Astrocyte (in vitro differentiated cells and primary cell): ENCODE results near the gene ZNF669.

Source experiments
- EZH2 ChIP-seq: IDR thresholded peaks from 2 replicates; pipeline ENCODE4 v1.6.1; 2012; ENCODE audit warnings: mild to moderate bottlenecking, low read length, inconsistent platforms; ENCODE audit not compliant: insufficient read depth
- TF ChIP-seq, protein P1 (sequence below): IDR thresholded peaks from 2 replicates; pipeline ENCODE4 v1.5.1; 2011; ENCODE audit warnings: low read depth, mild to moderate bottlenecking, inconsistent platforms, low read length, moderate library complexity; ENCODE audit not compliant: insufficient read depth

- TF ChIP-seq, protein P1, sequence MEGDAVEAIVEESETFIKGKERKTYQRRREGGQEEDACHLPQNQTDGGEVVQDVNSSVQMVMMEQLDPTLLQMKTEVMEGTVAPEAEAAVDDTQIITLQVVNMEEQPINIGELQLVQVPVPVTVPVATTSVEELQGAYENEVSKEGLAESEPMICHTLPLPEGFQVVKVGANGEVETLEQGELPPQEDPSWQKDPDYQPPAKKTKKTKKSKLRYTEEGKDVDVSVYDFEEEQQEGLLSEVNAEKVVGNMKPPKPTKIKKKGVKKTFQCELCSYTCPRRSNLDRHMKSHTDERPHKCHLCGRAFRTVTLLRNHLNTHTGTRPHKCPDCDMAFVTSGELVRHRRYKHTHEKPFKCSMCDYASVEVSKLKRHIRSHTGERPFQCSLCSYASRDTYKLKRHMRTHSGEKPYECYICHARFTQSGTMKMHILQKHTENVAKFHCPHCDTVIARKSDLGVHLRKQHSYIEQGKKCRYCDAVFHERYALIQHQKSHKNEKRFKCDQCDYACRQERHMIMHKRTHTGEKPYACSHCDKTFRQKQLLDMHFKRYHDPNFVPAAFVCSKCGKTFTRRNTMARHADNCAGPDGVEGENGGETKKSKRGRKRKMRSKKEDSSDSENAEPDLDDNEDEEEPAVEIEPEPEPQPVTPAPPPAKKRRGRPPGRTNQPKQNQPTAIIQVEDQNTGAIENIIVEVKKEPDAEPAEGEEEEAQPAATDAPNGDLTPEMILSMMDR, result no peak
- TF ChIP-seq EZH2, result no peak
Observed at GRCh38 chr1:247054992-247055415, 49.2 kb downstream of the ZNF669 start.
